HG03175 (cell line): Measurements from ENCODE around the gene SPINK14.

Source experiments
- ATAC-seq: cut with Tn5 transposase; IDR thresholded peaks from one replicate; pipeline ENCODE4 v1.9.1; 2021; ENCODE audit warnings: mild to moderate bottlenecking, moderate library complexity; ENCODE audit not compliant: unreplicated experiment

Gene SPINK14

GRCh38 chr5:148168246-148168645 is at the start of gene SPINK14:
TSS of gene SPINK14 (plus strand) at chr5:148168546. CDS start at chr5:148169733, 1,187 bp downstream.
- ATAC-seq, result no peak

GRCh38 chr5:148120317-148120716 is 48.0 kb upstream of the SPINK14 start:
- ATAC-seq, result no peak

- no peak for ATAC-seq
Observed at GRCh38 chr5:148125641-148126040, 42.7 kb upstream of the SPINK14 start.

- ATAC-seq, result no peak
Observed at GRCh38 chr5:148135091-148136048, 33.0 kb upstream of the SPINK14 start.

- no peak for ATAC-seq
Observed at GRCh38 chr5:148140846-148141245, 27.5 kb upstream of the SPINK14 start.

- ATAC-seq, result no peak
Observed at GRCh38 chr5:148141645-148142044, 26.7 kb upstream of the SPINK14 start.

GRCh38 chr5:148145916-148146315 is 22.4 kb upstream of the SPINK14 start:
- ATAC-seq, result no peak

- ATAC-seq, result no peak
Observed at GRCh38 chr5:148146487-148146886, 21.9 kb upstream of the SPINK14 start.

GRCh38 chr5:148147415-148147814 is 20.9 kb upstream of the SPINK14 start:
- ATAC-seq, result no peak

- no peak for ATAC-seq
Observed at GRCh38 chr5:148151872-148152271, 16.5 kb upstream of the SPINK14 start.

- ATAC-seq, result no peak
Observed at GRCh38 chr5:148152781-148153180, 15.6 kb upstream of the SPINK14 start.

- ATAC-seq, result no peak
Observed at GRCh38 chr5:148156609-148157008, 11.7 kb upstream of the SPINK14 start.

GRCh38 chr5:148162038-148162437 is 6.3 kb upstream of the SPINK14 start:
- no peak for ATAC-seq

- ATAC-seq, result no peak
Observed at GRCh38 chr5:148163345-148163744, 5.0 kb upstream of the SPINK14 start.

GRCh38 chr5:148166550-148167283 is 1.6 kb upstream of the SPINK14 start:
- ATAC-seq, result no peak

- ATAC-seq, result no peak
Observed at GRCh38 chr5:148172377-148172776, 4.0 kb downstream of the SPINK14 start.

GRCh38 chr5:148176480-148176879 is 8.1 kb downstream of the SPINK14 start:
- ATAC-seq, result no peak

- ATAC-seq, result no peak
Observed at GRCh38 chr5:148177207-148177606, 8.9 kb downstream of the SPINK14 start.

GRCh38 chr5:148179234-148179824 is 11.0 kb downstream of the SPINK14 start:
- peak; percentile 66 for ATAC-seq

GRCh38 chr5:148186248-148187003 is 18.1 kb downstream of the SPINK14 start:
- peak; percentile 89 for ATAC-seq

- no peak for ATAC-seq
Observed at GRCh38 chr5:148191010-148191409, 22.7 kb downstream of the SPINK14 start.
